K562 (cell line): ENCODE data around the gene TTC28. TPM values are rescaled to one million over a fixed set of nuclear protein-coding genes. Genes with fewer than 3 reads are reported as not detected.

ENCODE experiments used
- ARID1B ChIP-seq: fragments of 450-650 bp; IDR thresholded peaks from 2 replicates; pipeline ENCODE4 v1.6.1; 2016; ENCODE audit warnings: antibody characterized with exemption, mild to moderate bottlenecking, inconsistent platforms
- ARNT ChIP-seq, 2 experiments: fragments of 450-650 bp; IDR thresholded peaks; 2 replicates each; pipeline ENCODE4 v1.6.1; 2016; ENCODE audit warnings: mild to moderate bottlenecking in 1 of 2
- BCL6 ChIP-seq: fragments of 250-450 bp; sonication (Bioruptor Pico); IDR thresholded peaks from 2 replicates; pipeline ENCODE4 v1.4.0; 2020
- BCOR ChIP-seq: fragments of 450-650 bp; IDR thresholded peaks from 2 replicates; pipeline ENCODE4 v1.6.1; 2016
- CBX1 ChIP-seq: sonication (generic); IDR thresholded peaks from 2 replicates; pipeline ENCODE4 v1.6.1; 2016; ENCODE audit warnings: antibody characterized with exemption, low read depth, mild to moderate bottlenecking
- CXXC5 ChIP-seq: fragments of 250-450 bp; sonication (Bioruptor Pico); IDR thresholded peaks from 2 replicates; pipeline ENCODE4 v1.8.0; 2022; ENCODE audit warnings: inconsistent platforms, mild to moderate bottlenecking, moderate library complexity
- DMBX1 ChIP-seq: fragments of 250-450 bp; sonication (Bioruptor Pico); IDR thresholded peaks from 2 replicates; pipeline ENCODE4 v1.8.0; 2022; ENCODE audit warnings: inconsistent platforms, mild to moderate bottlenecking, moderate library complexity, borderline replicate concordance
- EHMT2 ChIP-seq: fragments of 450-650 bp; IDR thresholded peaks from 2 replicates; pipeline ENCODE4 v1.6.1; 2018; ENCODE audit warnings: antibody characterized with exemption
- ELF2 ChIP-seq: fragments of 250-450 bp; sonication (Bioruptor Pico); IDR thresholded peaks from 2 replicates; pipeline ENCODE4 v1.5.0; 2021; ENCODE audit warnings: mild to moderate bottlenecking
- EP300 ChIP-seq: IDR thresholded peaks from 2 replicates; pipeline ENCODE4 v1.6.1; 2012; ENCODE audit warnings: low read length, improper control_type of control experiment
- GATA2 ChIP-seq: sonication (generic); formaldehyde crosslinking; IDR thresholded peaks from 2 replicates; pipeline ENCODE4 v1.4.0; 2020; ENCODE audit warnings: mild to moderate bottlenecking, missing genetic modification reagents
- GMEB1 ChIP-seq: fragments of 250-450 bp; sonication (Bioruptor Pico); IDR thresholded peaks from 2 replicates; pipeline ENCODE4 v1.4.0; 2020; ENCODE audit warnings: mild to moderate bottlenecking
- ILF3 ChIP-seq: fragments of 450-650 bp; IDR thresholded peaks from 2 replicates; pipeline ENCODE4 v1.6.1; 2018; ENCODE audit warnings: antibody characterized with exemption, mild to moderate bottlenecking, moderate library complexity, borderline replicate concordance
- JUND ChIP-seq, 2 experiments: IDR thresholded peaks; 2 replicates in 1 of 2; 3 replicates in 1 of 2; pipeline ENCODE4 v1.6.1; 2011; ENCODE audit warnings: borderline replicate concordance in 2 of 2, low read depth in 2 of 2, low read length in 2 of 2, improper control_type of control experiment in 1 of 2, missing biosample characterization in 1 of 2, missing genetic modification characterization in 1 of 2, missing genetic modification reagents in 1 of 2
- MIER1 ChIP-seq: fragments of 450-650 bp; IDR thresholded peaks from 2 replicates; pipeline ENCODE4 v1.6.1; 2016; ENCODE audit warnings: antibody characterized with exemption, mild to moderate bottlenecking, low read depth
- NCOA1 ChIP-seq: fragments of 450-650 bp; IDR thresholded peaks from 2 replicates; pipeline ENCODE4 v1.6.1; 2016; ENCODE audit warnings: low read depth
- NFATC3 ChIP-seq: fragments of 450-650 bp; IDR thresholded peaks from 2 replicates; pipeline ENCODE4 v1.6.1; 2017; ENCODE audit warnings: mild to moderate bottlenecking
- NR2F6 ChIP-seq: fragments of 450-650 bp; formaldehyde crosslinking; IDR thresholded peaks from 2 replicates; pipeline ENCODE4 v1.4.0; 2020; ENCODE audit warnings: mild to moderate bottlenecking
- PHTF2 ChIP-seq: fragments of 250-450 bp; sonication (Bioruptor Pico); IDR thresholded peaks from 2 replicates; pipeline ENCODE4 v1.5.0; 2021; ENCODE audit warnings: mild to moderate bottlenecking
- PML ChIP-seq: IDR thresholded peaks from 2 replicates; pipeline ENCODE4 v1.6.1; 2012; ENCODE audit warnings: low read length, inconsistent platforms
- POLR2AphosphoS5 ChIP-seq: IDR thresholded peaks from 2 replicates; pipeline ENCODE4 v1.6.1; 2011; ENCODE audit warnings: mild to moderate bottlenecking, low read depth, low read length, moderate library complexity; ENCODE audit not compliant: control insufficient read depth, insufficient read depth
- TAL1 ChIP-seq: fragments of 450-650 bp; IDR thresholded peaks from 2 replicates; pipeline ENCODE4 v1.6.1; 2016; ENCODE audit warnings: mild to moderate bottlenecking
- TCF3 ChIP-seq: sonication (generic); formaldehyde crosslinking; IDR thresholded peaks from 2 replicates; pipeline ENCODE4 v1.4.0; 2020; ENCODE audit warnings: mild to moderate bottlenecking, missing genetic modification reagents
- TCFL5 ChIP-seq: fragments of 250-450 bp; sonication (Bioruptor Pico); conservative IDR thresholded peaks from 2 replicates; pipeline ENCODE4 v1.6.1; 2021; ENCODE audit warnings: mild to moderate bottlenecking, moderate library complexity, matching md5 sums
- TEAD1 ChIP-seq, 2 experiments: fragments of 450-650 bp in 1 of 2; sonication (generic) in 1 of 2; formaldehyde crosslinking; IDR thresholded peaks; 2 replicates each; pipeline versions ENCODE4 v1.4.0 to v1.8.0; 2020 to 2022; ENCODE audit warnings: mild to moderate bottlenecking in 2 of 2, missing genetic modification reagents in 1 of 2
- ZKSCAN1 ChIP-seq: fragments of 150-350 bp; IDR thresholded peaks from 2 replicates; pipeline ENCODE4 v1.6.1; 2016; ENCODE audit warnings: low read depth, low read length
- ZNF12 ChIP-seq: sonication (generic); formaldehyde crosslinking; IDR thresholded peaks from 2 replicates; pipeline ENCODE4 v1.4.0; 2020; ENCODE audit warnings: mild to moderate bottlenecking, missing genetic modification reagents
- ZNF586 ChIP-seq: fragments of 450-650 bp; formaldehyde crosslinking; conservative IDR thresholded peaks from 2 replicates; pipeline ENCODE4 v1.4.0; 2020; ENCODE audit warnings: mild to moderate bottlenecking, moderate library complexity
- ZNF780A ChIP-seq: fragments of 250-450 bp; sonication (Bioruptor Pico); IDR thresholded peaks from 2 replicates; pipeline ENCODE4 v1.5.0; 2021; ENCODE audit warnings: mild to moderate bottlenecking
- polyA plus RNA-seq, 8 experiments: library from polyadenylated mRNA; depleted of rRNA in 4 of 8; stranded (reverse) in 5 of 8; unstranded in 3 of 8; fragments of >200 nt; fragmentation: Nextera tagmentation in 2 of 8; fragmentation: Illumina TruSeq in 1 of 8; extraction: Ambion mirVana in 2 of 8; extraction: Trizol in 1 of 8; gene quantifications; 2 replicates each; pipeline versions ENCODE4 v1.2.1 to v1.2.3, GENCODE V29; 2011 to 2014; ENCODE audit warnings: inconsistent platforms in 1 of 8, missing spikeins in 1 of 8
- total RNA-seq, 7 experiments: library from RNA; depleted of rRNA in 6 of 7; stranded (reverse); fragments of >200 nt in 6 of 7; fragmentation: Illumina TruSeq in 2 of 7; extraction: Trizol in 2 of 7; gene quantifications; 2 replicates each; pipeline versions ENCODE4 v1.2.1 to v1.2.3, GENCODE V29; 2011 to 2021; ENCODE audit warnings: low replicate concordance in 1 of 7

The TTC28 gene
- total and polyA plus RNA-seq, 9 of the 15 experiments (the other 6 are each of a cell fraction or from before 2014, with no cell fraction given) = 0.22 to 10.7 (median 3.1) TPM

DNA sequence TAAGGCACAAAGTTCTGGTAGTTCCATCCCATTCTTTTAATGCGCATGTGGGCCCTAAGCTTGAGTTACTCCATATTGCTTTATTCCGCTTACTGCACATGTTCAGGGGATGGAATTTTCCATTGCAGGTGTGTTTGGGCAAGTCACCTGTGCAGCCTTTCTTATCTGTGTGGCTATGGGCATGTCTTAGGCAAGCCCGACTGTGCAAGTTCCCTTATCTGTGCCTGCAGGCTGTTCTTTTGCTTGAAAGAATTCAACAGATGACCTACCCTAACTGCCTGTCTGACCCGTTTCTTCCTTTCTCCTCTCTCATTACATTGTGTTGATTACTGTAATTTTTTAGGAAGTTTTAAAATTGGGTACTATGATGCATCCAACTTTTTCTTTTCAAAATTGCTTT, 363.6 kb downstream of the TTC28 start (continued):
- TF ChIP-seq DMBX1 = peak; percentile 25; the same call in 1 of the 2 replicates
- no peak for TF ChIP-seq ILF3
- peak; percentile 64 for TF ChIP-seq CXXC5 (CRISPR knock-in tag)
- TF ChIP-seq CBX1 = peak; percentile 47; the same call in 1 of the 2 replicates
- no peak for TF ChIP-seq BCL6
- TF ChIP-seq PHTF2 = no peak
- TF ChIP-seq EHMT2 = peak; percentile 49; the same call in 1 of the 2 replicates
- TF ChIP-seq ARNT (IDR thresholded peaks at IDR 0.05) = peak; percentile 32 to 36; a peak in 1 of 4 replicates
- TF ChIP-seq GATA2 (CRISPR knock-in tag) = peak; percentile 67; the same call in 1 of the 2 replicates
- no peak for TF ChIP-seq ZNF12 (CRISPR knock-in tag)
- no peak for TF ChIP-seq NCOA1
- peak; percentile 89 for TF ChIP-seq TAL1
- TF ChIP-seq ZNF780A (CRISPR knock-in tag) = peak; percentile 91; the same call in 1 of the 2 replicates
- no peak for TF ChIP-seq BCOR
- peak; percentile 61 for TF ChIP-seq POLR2AphosphoS5
- TF ChIP-seq TCFL5 = no peak
- TF ChIP-seq ZNF586 (CRISPR knock-in tag) = no peak
- TF ChIP-seq NFATC3 = 0 out of 2 replicates have a peak, but pooled peaks have one; percentile 50
- TF ChIP-seq ARID1B = peak; percentile 90
- TF ChIP-seq JUND (IDR thresholded peaks at IDR 0.05; ENCODE audit: borderline replicate concordance, low read depth, low read length) = 0 out of 2 replicates have a peak, but pooled peaks have one; percentile 22
- peak; percentile 10; the same call in 1 of the 3 replicates for TF ChIP-seq JUND (tag; IDR thresholded peaks at IDR 0.05; ENCODE audit: borderline replicate concordance, low read depth, low read length)
- no peak for TF ChIP-seq ELF2 (CRISPR knock-in tag)
- peak; percentile 91 for TF ChIP-seq TCF3 (CRISPR knock-in tag)
- TF ChIP-seq ZKSCAN1 = no peak
- TF ChIP-seq EP300 = peak; percentile 78; the same call in 1 of the 2 replicates
- peak in 1 of 2 experiments; percentile 30; a peak in 1 of 4 replicates for TF ChIP-seq TEAD1 (CRISPR knock-in tag; IDR thresholded peaks at IDR 0.05)
- 0 out of 2 replicates have a peak, but pooled peaks have one; percentile 30 for TF ChIP-seq PML
- TF ChIP-seq GMEB1 (CRISPR knock-in tag) = no peak
- TF ChIP-seq MIER1 = 0 out of 2 replicates have a peak, but pooled peaks have one; percentile 59
- TF ChIP-seq NR2F6 (CRISPR knock-in tag) = no peak
